Mesenchymal stem cell (in vitro differentiated cells and primary cell): ENCODE measurements around the gene CRY2.
A peak's percentile ranks its signal among the peaks of the same experiment; 100 is the strongest.

Source experiments
- DNase-seq: peaks from one replicate; pipeline ENCODE4 v3.0.0-alpha.2; 2013
- H2AFZ ChIP-seq: one replicate; pipeline ENCODE4 v1.6.1; 2013; ENCODE audit warnings: low read depth, mild to moderate bottlenecking, control low read depth, inconsistent platforms, low read length, moderate library complexity
- H2AK5ac ChIP-seq: 2 replicates; pipeline ENCODE4 v1.6.1; 2013; ENCODE audit warnings: low read length, moderate library complexity, mild to moderate bottlenecking, inconsistent platforms; ENCODE audit not compliant: severe bottlenecking
- H2BK120ac ChIP-seq: one replicate; pipeline ENCODE4 v1.6.1; 2013; ENCODE audit warnings: low read depth, mild to moderate bottlenecking, inconsistent platforms, low read length, moderate library complexity
- H2BK12ac ChIP-seq, 2 experiments: one replicate each; pipeline ENCODE4 v1.6.1; 2013; ENCODE audit warnings: inconsistent platforms in 2 of 2, low read length in 2 of 2, mild to moderate bottlenecking in 2 of 2, moderate library complexity in 2 of 2, control low read depth in 1 of 2
- H2BK15ac ChIP-seq: one replicate; pipeline ENCODE4 v1.6.1; 2013; ENCODE audit warnings: mild to moderate bottlenecking, low read depth, inconsistent platforms; ENCODE audit not compliant: poor library complexity, severe bottlenecking
- H2BK5ac ChIP-seq: 2 replicates; pipeline ENCODE4 v1.6.1; 2013; ENCODE audit warnings: low read depth, mild to moderate bottlenecking, low read length, control low read depth, inconsistent platforms; ENCODE audit not compliant: poor library complexity, severe bottlenecking
- H3K14ac ChIP-seq, 2 experiments: one replicate each; pipeline ENCODE4 v1.6.1; 2013; ENCODE audit warnings: inconsistent platforms in 2 of 2, low read length in 2 of 2, control low read depth in 1 of 2, mild to moderate bottlenecking in 1 of 2, moderate library complexity in 1 of 2
- H3K18ac ChIP-seq, 2 experiments: one replicate each; pipeline ENCODE4 v1.6.1; 2013; ENCODE audit warnings: inconsistent platforms in 2 of 2, low read length in 2 of 2, control low read depth in 1 of 2, low read depth in 1 of 2, mild to moderate bottlenecking in 1 of 2
- H3K23ac ChIP-seq, 2 experiments: one replicate each; pipeline ENCODE4 v1.6.1; 2013; ENCODE audit warnings: inconsistent platforms in 2 of 2, low read length in 2 of 2, mild to moderate bottlenecking in 2 of 2, moderate library complexity in 2 of 2, control low read depth in 1 of 2
- H3K27ac ChIP-seq: 2 replicates; pipeline ENCODE4 v1.5.1; 2013; ENCODE audit warnings: mild to moderate bottlenecking, moderate library complexity, low read length, control low read depth, inconsistent platforms; ENCODE audit not compliant: poor library complexity, severe bottlenecking
- H3K27me3 ChIP-seq, 2 experiments: 2 replicates each; pipeline versions ENCODE4 v1.6.1 to v1.7.0; 2013; ENCODE audit warnings: low read length in 2 of 2, mild to moderate bottlenecking in 2 of 2, moderate library complexity in 2 of 2, control low read depth in 1 of 2, inconsistent platforms in 1 of 2; ENCODE audit not compliant: control insufficient read depth in 1 of 2, insufficient read depth in 1 of 2
- H3K36me3 ChIP-seq, 2 experiments: 2 replicates each; pipeline versions ENCODE4 v1.6.1 to v1.7.0; 2013; ENCODE audit warnings: low read length in 2 of 2, control low read depth in 1 of 2, inconsistent platforms in 1 of 2, low read depth in 1 of 2, mild to moderate bottlenecking in 1 of 2; ENCODE audit not compliant: insufficient read depth in 2 of 2, control insufficient read depth in 1 of 2
- H3K4ac ChIP-seq, 2 experiments: one replicate each; pipeline ENCODE4 v1.6.1; 2013; ENCODE audit warnings: inconsistent platforms in 2 of 2, low read length in 2 of 2, mild to moderate bottlenecking in 2 of 2, moderate library complexity in 2 of 2, control low read depth in 1 of 2, low read depth in 1 of 2
- H3K4me1 ChIP-seq: 2 replicates; pipeline ENCODE4 v1.6.1; 2013; ENCODE audit warnings: low read depth, low read length, control low read depth; ENCODE audit not compliant: control insufficient read depth, insufficient read depth
- H3K4me2 ChIP-seq: 2 replicates; pipeline ENCODE4 v1.6.1; 2013; ENCODE audit warnings: low read length, mild to moderate bottlenecking, inconsistent platforms; ENCODE audit not compliant: poor library complexity, severe bottlenecking
- H3K4me3 ChIP-seq, 2 experiments: 2 replicates each; pipeline versions ENCODE4 v1.5.1 to v1.7.0; 2013; ENCODE audit warnings: low read length in 2 of 2, mild to moderate bottlenecking in 2 of 2, control low read depth in 1 of 2, low read depth in 1 of 2; ENCODE audit not compliant: insufficient read depth in 1 of 2
- H3K79me1 ChIP-seq: replicated peaks from 2 replicates; pipeline ENCODE4 v1.6.1; 2013; ENCODE audit warnings: mild to moderate bottlenecking, control low read depth, low read length, inconsistent platforms; ENCODE audit not compliant: poor library complexity, severe bottlenecking
- H3K9ac ChIP-seq: 2 replicates; pipeline ENCODE4 v1.7.0; 2013; ENCODE audit warnings: mild to moderate bottlenecking, low read length, moderate library complexity
- H3K9me3 ChIP-seq: 2 replicates; pipeline ENCODE4 v1.7.0; 2013; ENCODE audit warnings: mild to moderate bottlenecking, low read length; ENCODE audit not compliant: control insufficient read depth
- H4K8ac ChIP-seq: one replicate; pipeline ENCODE4 v1.6.1; 2013; ENCODE audit warnings: inconsistent platforms, mild to moderate bottlenecking, low read length, moderate library complexity
- H4K91ac ChIP-seq: one replicate; pipeline ENCODE4 v1.6.1; 2013; ENCODE audit warnings: mild to moderate bottlenecking, low read length, inconsistent platforms
- WGBS: methylation state at CpG from one replicate; pipeline ENCODE4 v1.1.7; 2013; ENCODE audit warnings: mixed read lengths; 5-methylcytosine and 5-hydroxymethylcytosine counted together

The CRY2 gene

DNA sequence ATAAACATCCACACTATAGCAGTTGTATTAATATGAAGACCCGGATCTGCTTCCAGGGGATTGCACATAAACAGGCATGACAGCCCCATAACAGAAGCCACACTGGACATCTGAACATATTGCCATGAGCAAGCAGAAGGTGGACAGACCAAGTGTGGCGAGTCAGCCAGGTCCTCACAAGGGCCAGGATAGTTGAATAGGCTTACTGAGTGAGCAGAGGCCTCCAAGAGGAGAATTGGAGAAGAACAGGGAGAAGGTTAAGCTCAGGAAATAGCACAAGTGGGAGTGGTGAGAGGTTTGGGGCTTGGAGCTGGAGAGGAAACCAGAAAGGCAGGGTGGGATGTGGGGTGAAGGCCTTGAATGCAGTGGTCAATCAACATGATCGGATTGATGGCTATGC lies 31.5 kb upstream of the CRY2 start:
- no peak overlapping the region for H2BK5ac ChIP-seq
- no peak overlapping the region for H2AK5ac ChIP-seq
- no peak overlapping the region for H3K4ac ChIP-seq
- DNase-seq, result peak; percentile 34
- peaks cover 3% of the 10 kb centered on the region for H3K9me3 ChIP-seq
- H3K14ac ChIP-seq, result no peak overlapping the region
- H3K36me3 ChIP-seq, result peaks cover 23 to 24% of the 10 kb centered on the region in 2 experiments
- no peak overlapping the region for H2BK120ac ChIP-seq
- H3K23ac ChIP-seq, result no peak overlapping the region
- H2AFZ ChIP-seq, result no peak overlapping the region
- H4K91ac ChIP-seq, result no peak overlapping the region
- no peak overlapping the region for H4K8ac ChIP-seq
- 82% methylated on average over 3 of the region's 3 CpGs for WGBS
- no peak overlapping the region for H3K27ac ChIP-seq
- peaks cover 9% of the 10 kb centered on the region for H3K79me1 ChIP-seq
- no peak overlapping the region for H2BK12ac ChIP-seq
- H3K27me3 ChIP-seq, result no peaks in the 10 kb centered on the region
- no peak overlapping the region for H3K9ac ChIP-seq
- H3K4me3 ChIP-seq, result no peak overlapping the region
- H2BK15ac ChIP-seq, result no peak overlapping the region
- no peak overlapping the region for H3K4me2 ChIP-seq
- H3K4me1 ChIP-seq, result no peaks in the 10 kb centered on the region
- no peak overlapping the region for H3K18ac ChIP-seq

DNA sequence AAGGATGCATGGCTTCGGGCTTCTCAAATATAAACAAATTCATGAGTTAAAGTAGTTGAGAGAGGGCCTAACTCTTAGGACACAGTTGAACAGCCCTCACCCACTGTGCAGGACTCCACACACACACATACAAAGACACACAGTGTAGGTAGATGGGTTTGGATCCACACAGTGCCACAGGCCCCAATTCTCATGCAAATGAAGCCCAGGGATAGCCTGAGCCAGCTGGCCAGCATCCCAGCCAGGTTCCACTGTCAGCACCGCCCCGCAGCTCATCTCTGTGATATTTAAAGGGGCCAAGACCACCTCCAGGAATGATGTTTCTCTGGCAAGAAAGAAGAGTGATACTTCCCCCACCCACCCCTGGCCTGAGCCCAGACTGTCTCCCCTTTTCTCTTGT lies 30.7 kb upstream of the CRY2 start:
- Histone ChIP-seq H2BK15ac (no peak overlapping the region), H4K8ac (no peak overlapping the region), H3K27me3 (no peaks in the 10 kb centered on the region), H3K9ac (no peak overlapping the region), H3K23ac (no peak overlapping the region), H3K9me3 (peaks cover 3% of the 10 kb centered on the region), H3K36me3 (peaks cover 14 to 16% of the 10 kb centered on the region in 2 experiments), H3K14ac (no peak overlapping the region), H3K4ac (no peak overlapping the region), H3K4me2 (no peak overlapping the region), H3K18ac (no peak overlapping the region), H2AK5ac (no peak overlapping the region), H2BK5ac (no peak overlapping the region), H3K4me3 (no peak overlapping the region), H2BK12ac (no peak overlapping the region), H2AFZ (no peak overlapping the region), H2BK120ac (no peak overlapping the region), H3K27ac (no peak overlapping the region), H3K79me1 (peaks cover 3% of the 10 kb centered on the region), H4K91ac (no peak overlapping the region), H3K4me1 (no peaks in the 10 kb centered on the region)
- no peak for DNase-seq
- 81% methylated on average over 2 of the region's 3 CpGs for WGBS

DNA sequence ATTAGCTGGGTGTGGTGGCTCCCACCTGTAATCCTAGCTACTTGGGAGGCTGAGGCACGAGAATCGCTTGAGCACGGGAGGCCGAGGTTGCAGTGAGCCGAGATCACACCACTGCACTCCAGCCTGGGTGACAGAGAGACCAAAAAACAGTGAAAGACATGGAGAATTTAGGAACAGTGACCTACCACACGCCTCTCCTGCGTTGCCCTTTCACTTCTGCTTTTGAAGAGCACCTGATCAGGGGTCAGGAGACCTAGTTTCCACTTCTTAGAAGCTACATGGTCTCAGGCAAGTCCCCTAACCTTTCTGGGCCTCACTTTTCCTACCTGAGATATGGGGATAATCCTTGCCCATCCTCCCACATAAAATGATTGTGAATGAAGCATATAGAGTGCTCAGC lies 30.1 kb upstream of the CRY2 start:
- Histone ChIP-seq H3K79me1 (no peaks in the 10 kb centered on the region), H3K18ac (no peak overlapping the region), H2AK5ac (no peak overlapping the region), H3K4ac (no peak overlapping the region), H3K4me2 (no peak overlapping the region), H3K23ac (no peak overlapping the region), H2BK15ac (peak overlapping the region; percentile 13), H3K27me3 (no peaks in the 10 kb centered on the region), H4K91ac (no peak overlapping the region), H2BK5ac (no peak overlapping the region), H3K36me3 (peaks cover 8 to 10% of the 10 kb centered on the region in 2 experiments), H4K8ac (no peak overlapping the region), H3K4me3 (no peak overlapping the region), H3K9ac (no peak overlapping the region), H3K27ac (no peak overlapping the region), H2BK120ac (no peak overlapping the region), H2AFZ (no peak overlapping the region), H3K4me1 (no peaks in the 10 kb centered on the region), H2BK12ac (no peak overlapping the region), H3K14ac (no peak overlapping the region), H3K9me3 (peaks cover 3% of the 10 kb centered on the region)
- no peak for DNase-seq
- 97% methylated on average over 7 of the region's 7 CpGs for WGBS

DNA sequence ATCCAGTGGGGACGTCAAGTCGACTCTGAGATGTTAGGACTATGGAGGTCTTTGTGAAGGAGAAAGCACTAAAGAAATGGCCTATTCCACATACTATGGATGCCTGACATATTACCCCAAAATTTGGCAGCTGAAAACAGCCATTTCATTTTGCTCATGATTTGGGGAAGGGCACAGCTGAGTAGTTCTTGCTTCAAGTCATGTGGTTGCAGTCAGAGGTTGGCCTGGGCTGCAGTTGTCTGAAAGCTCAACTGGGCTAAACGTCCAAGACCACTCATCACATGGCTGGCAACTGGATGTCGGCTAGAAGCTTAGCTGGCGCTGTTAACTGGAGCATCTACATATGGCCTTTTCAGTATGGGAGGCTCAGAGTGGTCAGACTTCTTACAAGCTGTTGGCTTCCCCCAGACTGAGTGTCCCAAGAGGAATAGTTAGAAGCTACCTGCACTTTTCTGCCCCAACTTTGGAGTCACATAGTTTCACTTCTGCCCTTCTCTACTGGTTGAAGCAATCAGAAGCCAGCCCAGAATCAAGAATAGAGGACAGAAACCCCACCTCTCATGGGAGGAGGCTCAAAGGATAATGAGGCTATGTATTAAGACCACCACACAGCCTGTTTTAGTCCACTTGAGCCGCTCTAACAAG lies 28.2 kb upstream of the CRY2 start:
- Histone ChIP-seq H3K36me3 (no peaks in the 10 kb centered on the region), H3K27me3 (no peaks in the 10 kb centered on the region), H3K27ac (no peak overlapping the region), H2AFZ (no peak overlapping the region), H2AK5ac (no peak overlapping the region), H3K23ac (no peak overlapping the region), H4K91ac (no peak overlapping the region), H3K9me3 (peaks cover 3% of the 10 kb centered on the region), H3K4me1 (peaks cover 4% of the 10 kb centered on the region), H3K4me3 (no peak overlapping the region), H3K79me1 (no peaks in the 10 kb centered on the region), H3K18ac (no peak overlapping the region), H2BK5ac (no peak overlapping the region), H2BK15ac (no peak overlapping the region), H3K4me2 (no peak overlapping the region), H3K9ac (no peak overlapping the region), H2BK12ac (no peak overlapping the region), H2BK120ac (no peak overlapping the region), H4K8ac (no peak overlapping the region), H3K4ac (no peak overlapping the region), H3K14ac (no peak overlapping the region)
- WGBS, result 90% methylated on average over 4 of the region's 6 CpGs
- DNase-seq, result no peak
